ENCODE measurements around the gene NR6A1.

DNA sequence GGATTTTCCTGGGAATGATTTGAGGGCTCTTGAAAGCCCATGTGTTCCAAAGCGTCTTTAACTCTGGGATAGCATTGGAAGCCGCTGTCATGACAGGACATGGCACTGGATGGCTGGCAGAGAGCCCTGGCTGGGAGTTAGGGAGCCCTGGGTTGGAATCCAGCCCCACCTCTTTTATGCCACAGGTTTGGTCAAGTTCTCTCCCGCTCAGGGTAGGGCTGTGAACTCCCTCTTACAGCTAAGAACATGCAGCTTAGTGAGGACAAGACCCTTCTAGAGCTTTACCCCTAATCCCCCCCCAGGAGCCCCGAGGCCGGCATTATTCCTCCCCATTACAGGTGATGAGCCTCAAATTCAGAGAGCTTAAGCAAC lies 43.0 kb upstream of the NR6A1 start:
- TF ChIP-seq, protein P1, sequence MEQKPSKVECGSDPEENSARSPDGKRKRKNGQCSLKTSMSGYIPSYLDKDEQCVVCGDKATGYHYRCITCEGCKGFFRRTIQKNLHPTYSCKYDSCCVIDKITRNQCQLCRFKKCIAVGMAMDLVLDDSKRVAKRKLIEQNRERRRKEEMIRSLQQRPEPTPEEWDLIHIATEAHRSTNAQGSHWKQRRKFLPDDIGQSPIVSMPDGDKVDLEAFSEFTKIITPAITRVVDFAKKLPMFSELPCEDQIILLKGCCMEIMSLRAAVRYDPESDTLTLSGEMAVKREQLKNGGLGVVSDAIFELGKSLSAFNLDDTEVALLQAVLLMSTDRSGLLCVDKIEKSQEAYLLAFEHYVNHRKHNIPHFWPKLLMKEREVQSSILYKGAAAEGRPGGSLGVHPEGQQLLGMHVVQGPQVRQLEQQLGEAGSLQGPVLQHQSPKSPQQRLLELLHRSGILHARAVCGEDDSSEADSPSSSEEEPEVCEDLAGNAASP (CRISPR knock-in tag; IDR thresholded peaks at IDR 0.05; ENCODE audit: borderline replicate concordance): no peak
- TF ChIP-seq, protein P2, sequence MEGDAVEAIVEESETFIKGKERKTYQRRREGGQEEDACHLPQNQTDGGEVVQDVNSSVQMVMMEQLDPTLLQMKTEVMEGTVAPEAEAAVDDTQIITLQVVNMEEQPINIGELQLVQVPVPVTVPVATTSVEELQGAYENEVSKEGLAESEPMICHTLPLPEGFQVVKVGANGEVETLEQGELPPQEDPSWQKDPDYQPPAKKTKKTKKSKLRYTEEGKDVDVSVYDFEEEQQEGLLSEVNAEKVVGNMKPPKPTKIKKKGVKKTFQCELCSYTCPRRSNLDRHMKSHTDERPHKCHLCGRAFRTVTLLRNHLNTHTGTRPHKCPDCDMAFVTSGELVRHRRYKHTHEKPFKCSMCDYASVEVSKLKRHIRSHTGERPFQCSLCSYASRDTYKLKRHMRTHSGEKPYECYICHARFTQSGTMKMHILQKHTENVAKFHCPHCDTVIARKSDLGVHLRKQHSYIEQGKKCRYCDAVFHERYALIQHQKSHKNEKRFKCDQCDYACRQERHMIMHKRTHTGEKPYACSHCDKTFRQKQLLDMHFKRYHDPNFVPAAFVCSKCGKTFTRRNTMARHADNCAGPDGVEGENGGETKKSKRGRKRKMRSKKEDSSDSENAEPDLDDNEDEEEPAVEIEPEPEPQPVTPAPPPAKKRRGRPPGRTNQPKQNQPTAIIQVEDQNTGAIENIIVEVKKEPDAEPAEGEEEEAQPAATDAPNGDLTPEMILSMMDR (CRISPR knock-in tag; IDR thresholded peaks at IDR 0.05): no peak
- TF ChIP-seq XBP1 (CRISPR knock-in tag; IDR thresholded peaks at IDR 0.05) (no peak), SP2 (CRISPR knock-in tag; IDR thresholded peaks at IDR 0.05) (no peak), EZH2 (conservative IDR thresholded peaks at IDR 0.05; ENCODE audit: low read depth, low read length) (no peak), RFX5 (IDR thresholded peaks at IDR 0.05; ENCODE audit: low read depth, low read length) (no peak), ZMYM3 (CRISPR knock-in tag; IDR thresholded peaks at IDR 0.05) (no peak)
- TF ChIP-seq, protein P3, sequence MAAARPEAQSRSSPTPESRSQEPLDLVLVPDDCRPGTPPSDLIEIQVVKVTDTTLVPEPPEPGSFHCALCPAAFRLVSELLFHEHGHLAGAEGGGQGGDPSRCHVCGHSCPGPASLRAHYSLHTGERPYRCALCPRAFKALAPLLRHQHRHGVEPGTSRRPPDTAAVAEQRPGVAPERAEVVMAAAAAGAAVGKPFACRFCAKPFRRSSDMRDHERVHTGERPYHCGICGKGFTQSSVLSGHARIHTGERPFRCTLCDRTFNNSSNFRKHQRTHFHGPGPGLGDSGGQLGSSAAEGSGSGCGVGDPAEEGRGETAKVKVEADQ (CRISPR knock-in tag; IDR thresholded peaks at IDR 0.05; ENCODE audit: borderline replicate concordance): no peak
